ENCODE results near the gene RASGRF2. TPM values are rescaled to one million over a fixed set of nuclear protein-coding genes. Genes with fewer than 3 reads are reported as not detected.

The RASGRF2 gene
- total RNA-seq, 4 donors from 2014 or later = 13.0 to 45.9 (median 20.0) TPM

DNA sequence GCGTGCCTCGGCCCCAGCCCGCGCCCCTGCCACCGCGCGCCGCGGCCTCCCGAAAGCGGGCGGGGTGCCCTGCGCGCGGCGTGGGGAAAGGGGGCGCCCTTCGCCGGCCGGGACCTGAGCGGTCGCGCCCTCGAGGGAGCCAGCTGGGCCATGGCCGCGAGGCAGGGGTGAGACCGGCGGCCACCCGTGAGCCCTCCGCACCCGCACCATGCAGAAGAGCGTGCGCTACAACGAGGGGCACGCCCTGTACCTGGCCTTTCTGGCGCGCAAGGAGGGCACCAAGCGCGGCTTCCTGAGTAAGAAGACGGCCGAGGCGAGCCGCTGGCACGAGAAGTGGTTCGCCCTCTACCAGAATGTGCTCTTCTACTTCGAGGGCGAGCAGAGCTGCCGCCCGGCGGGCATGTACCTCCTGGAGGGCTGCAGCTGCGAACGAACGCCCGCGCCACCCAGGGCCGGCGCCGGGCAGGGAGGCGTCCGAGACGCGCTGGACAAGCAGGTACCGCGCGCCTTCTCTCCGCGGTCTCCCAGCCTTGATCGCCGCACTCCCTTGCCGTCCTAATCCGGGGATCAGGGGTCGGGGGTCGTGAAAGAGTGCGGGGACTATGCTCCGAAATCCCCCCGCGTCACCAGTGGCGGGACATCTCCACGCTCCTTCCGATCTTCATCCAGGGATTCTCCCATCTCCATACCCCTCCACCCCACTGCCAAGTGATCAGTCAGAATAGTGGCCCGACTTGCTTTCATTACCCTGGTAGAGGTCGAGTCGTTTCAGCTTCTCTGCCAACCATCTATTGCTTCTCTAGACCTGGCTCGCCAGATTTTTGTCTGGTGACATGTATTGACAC, 590 bp downstream of the RASGRF2 start:
- TF ChIP-seq, protein P1, sequence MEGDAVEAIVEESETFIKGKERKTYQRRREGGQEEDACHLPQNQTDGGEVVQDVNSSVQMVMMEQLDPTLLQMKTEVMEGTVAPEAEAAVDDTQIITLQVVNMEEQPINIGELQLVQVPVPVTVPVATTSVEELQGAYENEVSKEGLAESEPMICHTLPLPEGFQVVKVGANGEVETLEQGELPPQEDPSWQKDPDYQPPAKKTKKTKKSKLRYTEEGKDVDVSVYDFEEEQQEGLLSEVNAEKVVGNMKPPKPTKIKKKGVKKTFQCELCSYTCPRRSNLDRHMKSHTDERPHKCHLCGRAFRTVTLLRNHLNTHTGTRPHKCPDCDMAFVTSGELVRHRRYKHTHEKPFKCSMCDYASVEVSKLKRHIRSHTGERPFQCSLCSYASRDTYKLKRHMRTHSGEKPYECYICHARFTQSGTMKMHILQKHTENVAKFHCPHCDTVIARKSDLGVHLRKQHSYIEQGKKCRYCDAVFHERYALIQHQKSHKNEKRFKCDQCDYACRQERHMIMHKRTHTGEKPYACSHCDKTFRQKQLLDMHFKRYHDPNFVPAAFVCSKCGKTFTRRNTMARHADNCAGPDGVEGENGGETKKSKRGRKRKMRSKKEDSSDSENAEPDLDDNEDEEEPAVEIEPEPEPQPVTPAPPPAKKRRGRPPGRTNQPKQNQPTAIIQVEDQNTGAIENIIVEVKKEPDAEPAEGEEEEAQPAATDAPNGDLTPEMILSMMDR (IDR thresholded peaks at IDR 0.05) = no peak
- ATAC-seq (ENCODE audit: low FRiP score) = peak; percentile 43
- no peak for DNase-seq (ENCODE audit: low spot score)

DNA sequence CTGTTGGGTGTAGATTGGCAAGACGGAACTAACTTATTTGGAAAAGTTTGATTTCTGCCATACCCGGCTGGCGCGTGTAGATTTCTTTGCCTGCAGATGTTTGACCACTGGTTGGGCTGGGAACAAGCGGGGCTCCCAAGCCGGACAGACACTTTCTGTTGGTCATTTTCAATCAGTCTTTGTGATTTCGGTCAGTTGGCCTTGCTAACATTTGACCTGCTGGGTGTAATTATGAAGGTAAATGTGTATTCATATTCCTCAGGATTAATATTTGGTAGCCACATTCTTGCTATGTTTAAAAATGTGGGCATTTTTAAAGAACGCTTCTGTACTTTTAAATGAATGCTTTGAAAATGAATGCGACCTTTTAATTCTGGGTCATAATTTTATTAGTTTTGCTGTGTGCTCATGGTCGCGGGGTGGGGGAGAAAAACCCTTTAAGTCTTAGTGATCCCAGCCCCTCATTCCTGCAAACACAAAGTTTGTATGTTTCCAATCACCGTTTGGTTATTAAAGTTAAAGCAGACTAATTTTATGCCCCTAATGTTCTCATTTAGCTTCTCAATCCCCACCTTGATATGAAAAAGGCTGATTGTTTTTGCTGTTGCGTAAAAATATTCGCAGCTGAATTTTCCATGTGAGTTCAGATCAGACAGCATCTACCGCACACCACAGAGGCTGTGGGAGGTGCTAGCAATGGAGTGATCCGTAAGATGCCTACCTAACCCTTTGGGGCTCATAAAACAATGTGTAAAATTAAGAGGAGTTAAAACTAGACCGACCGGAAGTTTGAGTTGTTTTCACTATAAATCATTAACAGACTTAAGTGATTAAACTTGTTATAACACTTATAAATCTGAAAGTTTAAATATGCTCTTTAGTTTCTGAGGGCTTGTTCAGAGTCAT, 1.5 kb downstream of the RASGRF2 start:
- TF ChIP-seq, protein P1 (IDR thresholded peaks at IDR 0.05) = no peak
- DNase-seq (ENCODE audit: low spot score) = no peak
- no peak for ATAC-seq (ENCODE audit: low FRiP score)

DNA sequence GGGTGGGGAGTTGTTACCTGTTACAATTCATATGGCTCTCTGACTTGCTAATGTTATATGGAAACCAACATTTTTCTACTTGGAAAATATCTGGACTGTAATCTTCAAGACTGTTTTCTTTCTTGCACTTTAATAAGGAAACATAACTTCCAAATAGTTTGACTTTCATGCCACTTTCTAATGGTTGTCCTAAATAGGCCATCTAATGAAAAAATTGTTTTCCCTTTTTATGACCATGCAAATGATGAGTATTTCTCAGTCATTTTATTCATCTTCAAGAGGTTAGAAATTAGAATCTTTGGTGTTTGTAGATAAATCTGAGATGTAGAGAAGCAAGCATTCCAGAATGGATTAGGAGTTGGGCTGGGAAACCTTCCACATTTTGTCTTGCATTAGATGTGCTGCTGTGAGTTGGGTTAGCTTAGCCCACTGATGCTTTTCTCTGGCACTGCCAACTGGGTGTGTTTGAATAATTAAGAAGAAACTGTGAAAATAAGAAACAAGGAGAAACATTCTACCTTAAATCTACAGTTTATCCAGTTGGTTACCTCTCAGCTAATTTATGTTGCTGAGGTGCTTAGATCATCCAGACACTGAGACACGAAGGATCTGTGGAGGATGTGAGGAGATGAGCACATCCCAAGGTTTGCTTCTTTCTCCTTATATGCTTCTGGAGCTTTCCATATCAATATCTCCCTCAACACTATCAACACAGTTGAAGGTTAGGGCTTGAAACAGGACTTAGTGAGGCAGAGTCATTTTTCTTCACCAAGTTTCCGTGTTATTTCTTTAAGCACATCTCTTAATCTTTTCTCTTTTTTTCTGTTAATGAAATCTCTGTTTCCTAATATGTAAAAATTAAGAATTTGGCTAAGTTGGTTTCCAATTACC, 2.7 kb downstream of the RASGRF2 start:
- TF ChIP-seq, protein P1 (IDR thresholded peaks at IDR 0.05) = no peak
- no peak for ATAC-seq (ENCODE audit: low FRiP score)
- DNase-seq (ENCODE audit: low spot score) = no peak

DNA sequence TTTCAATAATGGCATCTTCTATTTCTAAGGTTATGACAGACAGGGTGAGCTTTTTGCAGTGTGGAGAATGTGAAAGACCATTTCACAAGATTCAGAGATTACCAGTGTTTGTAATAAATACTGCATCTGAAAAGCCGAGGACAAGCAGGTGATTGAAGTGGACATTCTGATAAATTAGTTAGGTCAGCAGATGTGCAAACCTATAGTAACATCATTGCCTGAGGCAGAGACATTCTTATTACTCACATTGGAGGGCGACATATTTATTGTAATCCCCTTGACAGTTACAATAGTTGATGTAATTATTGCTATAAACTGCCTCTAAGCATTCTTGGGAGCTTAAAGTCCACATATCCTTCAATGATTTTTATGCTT, 3.3 kb downstream of the RASGRF2 start:
- no peak for DNase-seq (ENCODE audit: low spot score)
- no peak for ATAC-seq (ENCODE audit: low FRiP score)
- TF ChIP-seq, protein P1 (IDR thresholded peaks at IDR 0.05) = no peak

DNA sequence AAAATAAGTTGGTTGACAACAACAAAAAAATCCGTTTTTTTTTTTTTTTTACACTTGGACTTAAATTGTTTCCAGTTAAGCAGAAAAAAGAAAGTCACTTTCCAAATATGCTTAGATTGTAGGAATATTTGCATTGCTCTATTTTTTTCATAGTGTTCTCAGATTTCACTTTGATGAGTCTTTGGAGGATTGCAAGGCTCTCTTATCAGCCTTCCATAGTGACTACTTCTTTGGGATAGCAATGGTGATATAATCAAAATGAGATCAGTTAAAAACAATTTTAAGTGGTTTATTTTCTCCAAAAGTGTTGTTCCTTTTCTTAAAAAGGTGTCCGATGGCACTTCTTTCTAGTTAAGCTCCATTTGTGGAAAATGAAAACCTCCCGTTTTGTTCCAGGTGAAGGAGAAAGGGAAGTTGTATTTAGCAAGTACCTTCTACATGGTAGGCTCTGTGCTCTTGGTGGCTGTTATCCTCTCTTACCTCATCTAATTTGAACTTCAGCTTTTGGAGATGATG, 3.9 kb downstream of the RASGRF2 start:
- DNase-seq (ENCODE audit: low spot score) = no peak
- no peak for ATAC-seq (ENCODE audit: low FRiP score)
- TF ChIP-seq, protein P1 (IDR thresholded peaks at IDR 0.05) = no peak

DNA sequence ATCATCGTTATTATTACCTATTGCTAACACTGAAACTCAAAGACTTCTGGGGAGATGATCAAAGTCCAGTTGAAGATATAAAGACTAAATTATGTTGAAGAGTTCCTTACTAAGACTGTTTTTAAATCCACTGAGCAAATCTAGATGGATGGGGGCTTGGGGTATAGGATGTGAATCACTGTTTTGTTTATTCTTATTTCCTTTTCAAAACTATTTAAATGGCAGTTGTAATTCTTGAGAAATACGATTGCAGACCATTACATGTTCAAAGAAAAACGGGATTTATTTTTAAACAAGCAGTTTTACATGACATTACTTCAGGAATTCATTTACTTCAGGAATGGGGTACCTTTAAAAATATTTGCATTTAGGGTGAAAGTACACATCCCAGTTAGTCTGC, 4.3 kb downstream of the RASGRF2 start:
- TF ChIP-seq, protein P1 (IDR thresholded peaks at IDR 0.05) = no peak
- ATAC-seq (ENCODE audit: low FRiP score) = no peak
- no peak for DNase-seq (ENCODE audit: low spot score)

All from omental fat pad (tissue), 4 donors.